Nephron progenitor cell (in vitro differentiated cells): ENCODE results near the gene KCTD21.

ENCODE experiments used
- DNase-seq: peaks from one replicate; pipeline ENCODE4 v3.0.0; 2021
- H3K27ac Mint-ChIP-seq: 2 replicates; pipeline ENCODE4 v1.8.0; 2021; ENCODE audit warnings: mild to moderate bottlenecking, moderate library complexity, mixed read lengths
- H3K27me3 Mint-ChIP-seq: 2 replicates; pipeline ENCODE4 v1.8.0; 2021; ENCODE audit warnings: mild to moderate bottlenecking, low read depth, mixed read lengths; ENCODE audit not compliant: poor library complexity
- H3K36me3 Mint-ChIP-seq: 2 replicates; pipeline ENCODE4 v1.8.0; 2021; ENCODE audit warnings: low read depth, mixed read lengths
- H3K4me1 Mint-ChIP-seq: 2 replicates; pipeline ENCODE4 v1.8.0; 2021; ENCODE audit warnings: mixed read lengths
- H3K4me3 Mint-ChIP-seq: 2 replicates; pipeline ENCODE4 v1.8.0; 2021; ENCODE audit warnings: mild to moderate bottlenecking, moderate library complexity, mixed read lengths
- H3K9me3 Mint-ChIP-seq: 2 replicates; pipeline ENCODE4 v1.8.0; 2021; ENCODE audit warnings: mild to moderate bottlenecking, moderate library complexity, mixed read lengths
- CTCF ChIP-seq: fragments of 200-600 bp; sonication (generic); IDR thresholded peaks from 2 replicates; pipeline ENCODE4 v1.5.0; 2021; ENCODE audit warnings: antibody characterized with exemption

The KCTD21 gene

GRCh38 chr11:78139422-78140391 lies 48.7 kb downstream of the KCTD21 start, which contains the start of gene ALG8:
Gene ALG8, minus strand, starts transcription at chr11:78139626. Its CDS starts 38 bp downstream, at chr11:78139588.
- Mint-ChIP-seq H3K4me3 (peak within 1 kb of the TSS; percentile 94), H3K9me3 (peaks cover 2% of the 10 kb centered on the region), H3K4me1 (peaks cover 38% of the 10 kb centered on the region), H3K27me3 (no peaks in the 10 kb centered on the region), H3K27ac (peak within 1 kb of the TSS; percentile 96), H3K36me3 (peaks cover 70% of the 10 kb centered on the region)
- TF ChIP-seq CTCF: no peak
- DNase-seq: peak; percentile 97

GRCh38 chr11:78138694-78139421 lies 49.6 kb downstream of the KCTD21 start:
- peaks cover 38% of the 10 kb centered on the region for H3K4me1 Mint-ChIP-seq
- peak; percentile 10 for DNase-seq
- H3K27ac Mint-ChIP-seq: peak overlapping the region; percentile 88

GRCh38 chr11:78138291-78138690 lies 50.1 kb downstream of the KCTD21 start:
- TF ChIP-seq CTCF: no peak

More at GRCh38 chr11:78138694-78139421, 49.6 kb downstream of the KCTD21 start:
- H3K4me3 Mint-ChIP-seq: peak overlapping the region; percentile 94
- peaks cover 75% of the 10 kb centered on the region for H3K36me3 Mint-ChIP-seq
- no peak for TF ChIP-seq CTCF
- no peaks in the 10 kb centered on the region for H3K27me3 Mint-ChIP-seq
- H3K9me3 Mint-ChIP-seq: peaks cover 5% of the 10 kb centered on the region

GRCh38 chr11:78132475-78132874 lies 56.0 kb downstream of the KCTD21 start:
- Mint-ChIP-seq H3K36me3 (peaks cover 76% of the 10 kb centered on the region), H3K9me3 (peaks cover 12% of the 10 kb centered on the region), H3K27ac (no peak overlapping the region), H3K4me3 (no peak overlapping the region), H3K4me1 (peaks cover 1% of the 10 kb centered on the region), H3K27me3 (peaks cover 3% of the 10 kb centered on the region)
- DNase-seq: no peak
- TF ChIP-seq CTCF: no peak

More at GRCh38 chr11:78138291-78138690, 50.1 kb downstream of the KCTD21 start:
- peaks cover 8% of the 10 kb centered on the region for H3K9me3 Mint-ChIP-seq
- no peak for DNase-seq
- no peak overlapping the region for H3K27ac Mint-ChIP-seq
- no peaks in the 10 kb centered on the region for H3K27me3 Mint-ChIP-seq
- H3K4me1 Mint-ChIP-seq: peaks cover 38% of the 10 kb centered on the region
- peaks cover 75% of the 10 kb centered on the region for H3K36me3 Mint-ChIP-seq
- H3K4me3 Mint-ChIP-seq: peak overlapping the region; percentile 94

- no peak overlapping the region for H3K4me3 Mint-ChIP-seq
- no peak for TF ChIP-seq CTCF
- H3K9me3 Mint-ChIP-seq: peaks cover 12% of the 10 kb centered on the region
- H3K27me3 Mint-ChIP-seq: peaks cover 3% of the 10 kb centered on the region
- H3K36me3 Mint-ChIP-seq: peaks cover 71% of the 10 kb centered on the region
- peak overlapping the region; percentile 44 for H3K27ac Mint-ChIP-seq
- no peaks in the 10 kb centered on the region for H3K4me1 Mint-ChIP-seq
- DNase-seq: no peak
Observed at GRCh38 chr11:78131956-78132355, 56.5 kb downstream of the KCTD21 start.
